PC-9 (cell line): ENCODE results near the gene MRC2. TPM values are rescaled to one million over a fixed set of nuclear protein-coding genes. Genes with fewer than 3 reads are reported as not detected.

Experiments
- BruUV-seq: library from RNA; stranded (reverse); fragments of 400-500 nt; replicated peaks from 2 replicates; lab custom pipeline; 2021; lab: Mats Ljungman, UMichigan
- CTCF ChIA-PET: fragments of 300-600 bp; sonication (Branson Sonifier 250); formaldehyde crosslinking; loops from one replicate; lab custom pipeline; 2022; ENCODE audit warnings: antibody characterized with exemption; lab: Charles Lee
- POLR2A ChIA-PET: fragments of 300-600 bp; sonication (Branson Sonifier 250); formaldehyde crosslinking; loops from one replicate; lab custom pipeline; 2022; ENCODE audit warnings: antibody characterized with exemption; ENCODE audit not compliant: unreplicated experiment; lab: Charles Lee
- DNase-seq, 2 experiments: peaks; one replicate each; pipeline versions ENCODE4 v3.0.0 to v3.0.0-alpha.2; 2015 to 2022; ENCODE audit warnings: mixed read lengths in 1 of 2
- H2AFZ ChIP-seq: fragments of 200-600 bp; sonication (generic); 2 replicates; pipeline ENCODE4 v1.8.1; 2017; ENCODE audit warnings: antibody characterized with exemption
- H3F3A ChIP-seq: fragments of 200-600 bp; sonication (generic); 2 replicates; pipeline ENCODE4 v1.8.1; 2017; ENCODE audit warnings: antibody characterized with exemption, mild to moderate bottlenecking, low read depth; ENCODE audit not compliant: insufficient read depth
- H3K27ac ChIP-seq: fragments of 200-600 bp; sonication (generic); 2 replicates; pipeline ENCODE4 v1.6.1; 2016; ENCODE audit warnings: mixed run types
- H3K27me3 ChIP-seq: fragments of 200-600 bp; sonication (generic); 2 replicates; pipeline ENCODE4 v1.6.1; 2016; ENCODE audit warnings: low read depth, mixed run types; ENCODE audit not compliant: insufficient read depth
- H3K36me3 ChIP-seq: fragments of 200-600 bp; sonication (generic); 2 replicates; pipeline ENCODE4 v1.6.1; 2016; ENCODE audit warnings: low read depth, mixed run types
- H3K4me1 ChIP-seq: fragments of 200-600 bp; sonication (generic); replicated peaks from 2 replicates; pipeline ENCODE4 v1.6.1; 2016; ENCODE audit warnings: mixed run types; ENCODE audit not compliant: insufficient read depth
- H3K4me2 ChIP-seq: fragments of 200-600 bp; sonication (generic); 2 replicates; pipeline ENCODE4 v1.6.1; 2017; ENCODE audit warnings: mixed run types
- H3K4me3 ChIP-seq: fragments of 200-600 bp; sonication (generic); 2 replicates; pipeline ENCODE4 v1.6.1; 2016; ENCODE audit warnings: mixed run types
- H3K79me2 ChIP-seq: fragments of 200-600 bp; sonication (generic); 2 replicates; pipeline ENCODE4 v1.6.1; 2017; ENCODE audit warnings: low read depth, mixed run types
- H3K9me2 ChIP-seq: fragments of 200-600 bp; sonication (generic); 2 replicates; pipeline ENCODE4 v1.8.1; 2017; ENCODE audit warnings: mild to moderate bottlenecking; ENCODE audit not compliant: insufficient read depth
- H3K9me3 ChIP-seq: fragments of 200-600 bp; sonication (generic); 2 replicates; pipeline ENCODE4 v1.8.1; 2016; ENCODE audit warnings: low read depth; ENCODE audit not compliant: insufficient read depth
- H4K20me1 ChIP-seq: fragments of 200-600 bp; sonication (generic); 2 replicates; pipeline ENCODE4 v1.8.1; 2017; ENCODE audit not compliant: insufficient read depth
- CTCF ChIP-seq: fragments of 200-600 bp; sonication (generic); conservative IDR thresholded peaks from 2 replicates; pipeline ENCODE4 v1.6.1; 2017; ENCODE audit warnings: mixed run types, antibody characterized with exemption, mild to moderate bottlenecking, moderate library complexity
- EZH2 ChIP-seq: fragments of 200-600 bp; sonication (generic); IDR thresholded peaks from 2 replicates; pipeline ENCODE4 v1.8.0; 2017; ENCODE audit warnings: antibody characterized with exemption, low read depth
- intact Hi-C: fragments of 100-400 bp; cut with micrococcal nuclease; formaldehyde crosslinking; loops from one replicate; pipeline ENCODE4 v1.10.0; 2022; ENCODE audit not compliant: unreplicated experiment
- total RNA-seq: library from RNA; stranded (reverse); gene quantifications from 2 replicates; pipeline ENCODE4 v1.2.3, GENCODE V29; 2021

The MRC2 gene
- total RNA-seq, 1 experiment from 2014 or later: 1.0 TPM

- TF ChIP-seq EZH2 (no peak), CTCF (no peak)
- H3K9me3 ChIP-seq: no peaks in the 10 kb centered on the region
- CTCF ChIA-PET: no interaction called here
These were observed 107.7 kb downstream of the MRC2 start for GRCh38 chr17:62735044-62735651.

GRCh38 chr17:62737513-62737912 is 110.0 kb downstream of the MRC2 start:
- intact Hi-C loops: no loop called here
- H3F3A ChIP-seq: peaks cover 13% of the 10 kb centered on the region; the same call in 1 of the 2 replicates
- TF ChIP-seq EZH2: no peak
- TF ChIP-seq CTCF: no peak
- H3K27me3 ChIP-seq: no peaks in the 10 kb centered on the region
- BruUV-seq: no TSS peak
- H3K9me2 ChIP-seq: no peaks in the 10 kb centered on the region
- DNase-seq: no peak
- H3K79me2 ChIP-seq: no peaks in the 10 kb centered on the region
- H3K4me3 ChIP-seq: no peak overlapping the region
- H3K4me1 ChIP-seq: peaks cover 19% of the 10 kb centered on the region
- no peaks in the 10 kb centered on the region for H3K9me3 ChIP-seq
- CTCF ChIA-PET: no interaction called here
- POLR2A ChIA-PET: no interaction called here
- no peak overlapping the region for H3K27ac ChIP-seq
- 0 out of 2 replicates have a peak, but pooled peaks cover 4% of the 10 kb centered on the region for H4K20me1 ChIP-seq
- no peak overlapping the region for H2AFZ ChIP-seq
- H3K36me3 ChIP-seq: no peaks in the 10 kb centered on the region
- no peak overlapping the region for H3K4me2 ChIP-seq

More at GRCh38 chr17:62735044-62735651, 107.7 kb downstream of the MRC2 start:
- Histone ChIP-seq H3K9me2 (0 out of 2 replicates have a peak, but pooled peaks cover 8% of the 10 kb centered on the region), H3F3A (peaks cover 22% of the 10 kb centered on the region; the same call in 1 of the 2 replicates), H3K4me3 (no peak overlapping the region), H3K4me1 (peaks cover 19% of the 10 kb centered on the region), H3K4me2 (peak overlapping the region; percentile 48), H3K27me3 (no peaks in the 10 kb centered on the region), H2AFZ (no peak overlapping the region), H4K20me1 (0 out of 2 replicates have a peak, but pooled peaks cover 4% of the 10 kb centered on the region), H3K79me2 (no peaks in the 10 kb centered on the region), H3K27ac (no peak overlapping the region), H3K36me3 (no peaks in the 10 kb centered on the region)
- intact Hi-C loops: no loop called here
- POLR2A ChIA-PET: interaction anchor here (0.6 kb wide), 2 partner anchors 20 to 318 kb away, joined by 3 to 4 read pairs; no protein-coding TSS in a partner anchor
- peak in 1 of 2 experiments; percentile 78 for DNase-seq
- no TSS peak for BruUV-seq

- Histone ChIP-seq H4K20me1 (0 out of 2 replicates have a peak, but pooled peaks cover 4% of the 10 kb centered on the region), H3K4me2 (no peak overlapping the region), H3K27me3 (no peaks in the 10 kb centered on the region), H3K36me3 (no peaks in the 10 kb centered on the region), H3K4me3 (no peak overlapping the region), H3K79me2 (no peaks in the 10 kb centered on the region), H2AFZ (no peak overlapping the region), H3K4me1 (peaks cover 19% of the 10 kb centered on the region), H3K27ac (no peak overlapping the region), H3K9me3 (no peaks in the 10 kb centered on the region), H3F3A (peaks cover 13% of the 10 kb centered on the region; the same call in 1 of the 2 replicates), H3K9me2 (no peaks in the 10 kb centered on the region)
- TF ChIP-seq CTCF (no peak), EZH2 (no peak)
- DNase-seq: no peak
- intact Hi-C loops: no loop called here
- BruUV-seq: no TSS peak
- CTCF ChIA-PET: no interaction called here
- POLR2A ChIA-PET: no interaction called here
These were observed 110.8 kb downstream of the MRC2 start for GRCh38 chr17:62738281-62738680.
